Glutamatergic neuron (in vitro differentiated cells): Measurements from ENCODE around the gene ITPK1. TPM values are rescaled to one million over a fixed set of nuclear protein-coding genes. Genes with fewer than 3 reads are reported as not detected.

Experiments
- DNase-seq: peaks from one replicate; pipeline ENCODE4 v3.0.0; 2022
- H3K27ac Mint-ChIP-seq: one replicate; pipeline ENCODE4 v1.8.0; 2020; ENCODE audit warnings: mild to moderate bottlenecking, mixed read lengths, inconsistent platforms; ENCODE audit not compliant: unreplicated experiment
- H3K27me3 Mint-ChIP-seq: one replicate; pipeline ENCODE4 v1.8.0; 2020; ENCODE audit warnings: mild to moderate bottlenecking, moderate library complexity, mixed read lengths, inconsistent platforms; ENCODE audit not compliant: unreplicated experiment
- H3K36me3 Mint-ChIP-seq: one replicate; pipeline ENCODE4 v1.8.0; 2020; ENCODE audit warnings: mild to moderate bottlenecking, mixed read lengths, inconsistent platforms; ENCODE audit not compliant: unreplicated experiment
- H3K4me1 Mint-ChIP-seq: one replicate; pipeline ENCODE4 v1.8.0; 2020; ENCODE audit warnings: mild to moderate bottlenecking, low read depth, mixed read lengths, inconsistent platforms; ENCODE audit not compliant: unreplicated experiment
- H3K4me3 Mint-ChIP-seq: one replicate; pipeline ENCODE4 v1.8.0; 2020; ENCODE audit warnings: mild to moderate bottlenecking, mixed read lengths, inconsistent platforms; ENCODE audit not compliant: unreplicated experiment
- H3K9me3 Mint-ChIP-seq: one replicate; pipeline ENCODE4 v1.8.0; 2020; ENCODE audit warnings: mild to moderate bottlenecking, moderate library complexity, mixed read lengths, inconsistent platforms; ENCODE audit not compliant: unreplicated experiment
- CTCF ChIP-seq: fragments of 200-600 bp; sonication (generic); IDR thresholded peaks from one replicate; pipeline ENCODE4 v1.5.0; 2021; ENCODE audit not compliant: partially characterized antibody, unreplicated experiment
- total RNA-seq: library from RNA; stranded (reverse); fragmentation: NEBNext Ultra II Directional; extraction: Animal tissue kit (Norgen Biotek cat#: 25700); gene quantifications from one replicate; pipeline ENCODE4 v1.2.1, GENCODE V29; 2021; ENCODE audit not compliant: unreplicated experiment

The ITPK1 gene
- total RNA-seq, 1 donor from 2014 or later = 132 TPM

GRCh38 chr14:92938235-92938875 is 177.4 kb downstream of the ITPK1 start:
- Mint-ChIP-seq H3K27me3 (peaks cover 10% of the 10 kb centered on the region), H3K36me3 (no peaks in the 10 kb centered on the region), H3K4me1 (peaks cover 17% of the 10 kb centered on the region), H3K9me3 (peaks cover 8% of the 10 kb centered on the region), H3K4me3 (no peak overlapping the region), H3K27ac (no peak overlapping the region)
- no peak for TF ChIP-seq CTCF
- DNase-seq = no peak

- no peak for DNase-seq
- Mint-ChIP-seq H3K27me3 (peaks cover 11% of the 10 kb centered on the region), H3K27ac (peak overlapping the region; percentile 48), H3K4me3 (no peak overlapping the region), H3K36me3 (no peaks in the 10 kb centered on the region), H3K4me1 (peaks cover 17% of the 10 kb centered on the region), H3K9me3 (peaks cover 8% of the 10 kb centered on the region)
- TF ChIP-seq CTCF = no peak
These were observed 178.4 kb downstream of the ITPK1 start for GRCh38 chr14:92937051-92937937.

GRCh38 chr14:92936085-92936484 is 179.6 kb downstream of the ITPK1 start:
- peaks cover 8% of the 10 kb centered on the region for H3K27me3 Mint-ChIP-seq
- H3K36me3 Mint-ChIP-seq = no peaks in the 10 kb centered on the region
- no peak overlapping the region for H3K27ac Mint-ChIP-seq

GRCh38 chr14:92935446-92935845 is 180.3 kb downstream of the ITPK1 start:
- DNase-seq = no peak
- no peak for TF ChIP-seq CTCF
- peaks cover 9% of the 10 kb centered on the region for H3K9me3 Mint-ChIP-seq
- H3K27ac Mint-ChIP-seq = no peak overlapping the region
- H3K4me1 Mint-ChIP-seq = peaks cover 14% of the 10 kb centered on the region
- no peaks in the 10 kb centered on the region for H3K36me3 Mint-ChIP-seq
- no peak overlapping the region for H3K4me3 Mint-ChIP-seq
- H3K27me3 Mint-ChIP-seq = peaks cover 8% of the 10 kb centered on the region

More at GRCh38 chr14:92936085-92936484, 179.6 kb downstream of the ITPK1 start:
- DNase-seq = no peak
- peaks cover 14% of the 10 kb centered on the region for H3K4me1 Mint-ChIP-seq
- peaks cover 8% of the 10 kb centered on the region for H3K9me3 Mint-ChIP-seq
- no peak for TF ChIP-seq CTCF
- no peak overlapping the region for H3K4me3 Mint-ChIP-seq
